Measurements from ENCODE around the gene SHLD3. TPM values are rescaled to one million over a fixed set of nuclear protein-coding genes. Genes with fewer than 3 reads are reported as not detected.

SHLD3 gene
- total and polyA plus RNA-seq, 9 of the 15 experiments (the other 6 are each of a cell fraction or from before 2014, with no cell fraction given) = 3.0 to 14.5 (median 8.6) TPM

DNA sequence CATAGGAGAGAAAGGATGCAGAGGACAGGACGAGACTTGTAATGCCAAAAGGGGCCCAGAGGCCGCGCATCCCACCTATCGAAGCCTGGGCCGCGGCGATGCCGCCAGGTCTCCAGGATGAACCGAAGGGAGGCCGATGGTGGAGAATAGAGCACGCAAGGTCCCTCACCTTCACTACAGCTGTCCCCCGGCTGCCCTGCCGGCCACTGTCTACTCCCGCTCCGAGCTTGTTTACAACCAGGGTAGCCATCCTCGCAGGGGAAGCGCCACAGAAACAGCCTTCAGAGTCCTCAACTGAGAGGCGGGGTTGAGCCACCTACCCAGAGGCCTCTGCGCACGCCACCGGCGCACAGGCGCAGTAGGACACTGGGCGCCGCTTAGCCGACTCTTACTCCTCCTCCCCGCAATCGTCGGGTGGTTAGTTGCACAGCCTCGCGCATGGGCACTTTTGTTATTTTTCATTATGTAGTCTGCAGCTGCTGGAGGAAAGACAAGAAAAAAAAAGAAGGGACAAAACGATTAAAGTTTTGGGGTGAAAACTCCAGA is 729 bp upstream of the SHLD3 start, which contains the start of gene TRIM23 (continued):
- TF ChIP-seq NR4A1 (CRISPR knock-in tag; IDR thresholded peaks at IDR 0.05) = 0 out of 2 replicates have a peak, but pooled peaks have one; percentile 78
- no peak for TF ChIP-seq NR4A1 (tag; IDR thresholded peaks at IDR 0.05)
- TF ChIP-seq GABPA (tag; conservative IDR thresholded peaks at IDR 0.05; ENCODE audit: low read depth) = no peak
- TF ChIP-seq MYNN (IDR thresholded peaks at IDR 0.05) = peak; percentile 43; the same call in 1 of the 2 replicates
- TF ChIP-seq MYNN (CRISPR knock-in tag; IDR thresholded peaks at IDR 0.05) = no peak
- TF ChIP-seq POLR2AphosphoS2 (IDR thresholded peaks at IDR 0.05; ENCODE audit: low read length) = no peak
- TF ChIP-seq PRDM10 (IDR thresholded peaks at IDR 0.05; ENCODE audit: partially characterized antibody) = no peak
- no peak for TF ChIP-seq ILK (tag; IDR thresholded peaks at IDR 0.05; ENCODE audit: borderline replicate concordance, low read depth)
- 0 out of 2 replicates have a peak, but pooled peaks have one; percentile 53 for TF ChIP-seq ARID4B (CRISPR knock-in tag; IDR thresholded peaks at IDR 0.05)
- TF ChIP-seq ZNF655 (CRISPR knock-in tag; IDR thresholded peaks at IDR 0.05) = no peak
- no peak for TF ChIP-seq CREBBP (IDR thresholded peaks at IDR 0.05; ENCODE audit: low read depth, low read length)
- 0 out of 2 replicates have a peak, but pooled peaks have one; percentile 82 for TF ChIP-seq HDAC2 (IDR thresholded peaks at IDR 0.05)
- TF ChIP-seq SRSF7 (optimal IDR thresholded peaks at IDR 0.05; ENCODE audit: low read depth, low read length) = no peak
- TF ChIP-seq DPF2 (IDR thresholded peaks at IDR 0.05) = no peak
- TF ChIP-seq CBX5 (IDR thresholded peaks at IDR 0.05; ENCODE audit: borderline replicate concordance, low read depth) = no peak
- TF ChIP-seq SRSF1 (IDR thresholded peaks at IDR 0.05; ENCODE audit: low read depth, low read length) = no peak
- no peak for TF ChIP-seq ZNF699 (CRISPR knock-in tag; IDR thresholded peaks at IDR 0.05; ENCODE audit: insufficient replicate concordance)
- TF ChIP-seq ZNF668 (CRISPR knock-in tag; IDR thresholded peaks at IDR 0.05) = no peak
- TF ChIP-seq NFRKB (IDR thresholded peaks at IDR 0.05; ENCODE audit: low read depth) = no peak; the same call in 1 of the 2 replicates
- peak; percentile 35 for TF ChIP-seq KDM5B (IDR thresholded peaks at IDR 0.05; ENCODE audit: insufficient replicate concordance, low read depth, low read length)
- no peak for TF ChIP-seq HMG20A (CRISPR knock-in tag; conservative IDR thresholded peaks at IDR 0.05)

All from K562 (cell line).